GM21825 (cell line): ENCODE data around the gene IFI16.

Source experiments
- ATAC-seq: cut with Tn5 transposase; IDR thresholded peaks from one replicate; pipeline ENCODE4 v1.9.1; 2021; ENCODE audit warnings: mild to moderate bottlenecking, moderate library complexity; ENCODE audit not compliant: unreplicated experiment

IFI16 gene

GRCh38 chr1:159009704-159010361 is at the start of gene IFI16:
Gene IFI16, plus strand, starts transcription at chr1:159009907. Its CDS starts 4,774 bp downstream, at chr1:159014681.
- ATAC-seq, result peak; percentile 52

DNA sequence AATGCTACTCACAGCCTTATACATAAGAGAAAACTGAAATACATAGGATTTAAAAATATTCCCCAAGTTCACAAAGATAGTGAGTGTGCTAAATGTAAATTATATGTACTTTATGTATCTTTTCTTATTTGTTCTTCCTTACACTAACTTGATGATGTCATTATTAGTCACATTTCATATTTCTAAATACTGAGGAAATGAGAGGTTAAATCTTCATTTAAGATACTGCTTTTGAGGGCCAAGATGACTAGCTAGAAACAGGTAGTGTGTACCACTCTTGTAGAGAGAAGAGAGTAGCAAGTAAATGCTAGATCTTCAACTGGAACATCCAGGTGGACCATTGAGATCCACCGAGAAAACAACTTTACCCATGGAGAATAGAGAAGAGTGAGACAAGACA is 48.5 kb upstream of the IFI16 start:
- ATAC-seq, result no peak

- no peak for ATAC-seq
These were observed 46.7 kb upstream of the IFI16 start for GRCh38 chr1:158962983-158963382.

- no peak for ATAC-seq
These were observed 40.5 kb upstream of the IFI16 start for GRCh38 chr1:158969166-158969565.

DNA sequence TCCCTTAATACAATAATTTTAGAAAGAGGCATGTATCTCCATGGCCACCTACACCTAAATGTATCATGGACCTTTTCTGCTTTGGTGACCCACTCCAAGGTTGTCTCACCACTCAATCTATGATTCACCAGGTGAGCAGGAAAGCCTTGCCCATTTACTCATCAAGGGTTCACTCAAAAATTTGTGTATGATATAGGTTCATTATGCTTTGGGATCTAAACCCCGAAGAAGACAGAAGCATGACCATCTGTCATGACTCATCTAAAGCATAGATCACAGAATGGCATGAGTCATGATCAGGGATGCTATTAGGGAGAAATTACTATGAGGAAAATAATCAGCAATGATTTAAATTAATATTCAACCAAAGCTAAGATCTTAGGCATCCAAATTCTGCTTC is 39.9 kb upstream of the IFI16 start:
- no peak for ATAC-seq

DNA sequence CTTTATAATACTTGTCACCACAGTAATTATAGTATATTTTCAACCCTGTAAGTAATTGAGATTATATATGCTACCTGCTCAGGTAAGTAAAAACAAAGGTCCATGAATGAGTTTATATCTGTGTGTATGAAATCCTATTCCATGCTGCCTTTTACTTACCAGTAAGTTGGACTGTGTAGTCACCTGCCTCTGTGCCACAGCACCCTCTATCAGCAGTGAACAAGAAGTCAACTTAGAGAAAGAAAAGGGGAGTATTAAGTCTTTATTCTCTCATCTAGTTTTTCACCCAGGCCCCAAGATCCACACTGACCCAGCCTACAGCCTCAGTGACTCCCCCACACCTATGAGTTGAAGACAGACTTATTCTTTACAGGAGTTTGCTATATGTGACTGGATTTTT is 36.9 kb upstream of the IFI16 start:
- no peak for ATAC-seq

DNA sequence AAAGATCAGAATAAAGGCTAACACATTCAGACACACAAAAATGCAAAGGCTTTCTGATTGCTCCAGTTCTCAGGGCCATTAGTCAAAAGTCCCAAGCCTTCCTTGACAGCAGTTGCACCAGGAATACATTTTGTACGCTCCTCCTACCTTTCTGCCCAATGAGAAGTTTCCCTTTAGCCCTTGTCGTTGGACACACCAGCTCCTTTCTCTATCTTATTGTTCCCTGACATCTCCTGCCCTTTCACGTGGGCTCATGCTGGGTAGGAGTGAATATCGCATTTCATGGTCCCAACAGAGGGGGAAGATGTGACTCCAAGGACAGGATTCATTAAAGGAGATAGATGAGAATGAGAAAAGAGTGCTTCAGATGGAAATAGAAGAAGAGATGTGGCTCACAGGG is 33.5 kb upstream of the IFI16 start:
- no peak for ATAC-seq

DNA sequence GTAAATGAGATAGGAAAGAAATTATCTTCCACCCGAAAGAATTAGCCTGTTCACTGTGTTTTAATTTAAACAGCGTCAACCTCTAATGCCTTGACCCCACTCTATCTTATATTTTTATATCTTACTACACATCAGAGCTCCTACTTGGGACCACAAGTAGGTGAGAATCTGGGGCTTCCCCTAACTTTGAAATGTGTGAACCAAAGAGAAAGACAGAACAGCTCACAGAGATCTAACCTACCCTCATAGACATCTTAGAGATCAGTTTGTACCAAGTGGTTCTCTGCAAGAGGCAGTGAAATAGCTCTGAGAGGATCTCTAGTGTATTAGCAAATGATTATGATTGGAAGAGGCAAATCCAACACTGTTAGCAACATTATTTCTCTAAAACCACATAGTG is 31.0 kb upstream of the IFI16 start:
- no peak for ATAC-seq

DNA sequence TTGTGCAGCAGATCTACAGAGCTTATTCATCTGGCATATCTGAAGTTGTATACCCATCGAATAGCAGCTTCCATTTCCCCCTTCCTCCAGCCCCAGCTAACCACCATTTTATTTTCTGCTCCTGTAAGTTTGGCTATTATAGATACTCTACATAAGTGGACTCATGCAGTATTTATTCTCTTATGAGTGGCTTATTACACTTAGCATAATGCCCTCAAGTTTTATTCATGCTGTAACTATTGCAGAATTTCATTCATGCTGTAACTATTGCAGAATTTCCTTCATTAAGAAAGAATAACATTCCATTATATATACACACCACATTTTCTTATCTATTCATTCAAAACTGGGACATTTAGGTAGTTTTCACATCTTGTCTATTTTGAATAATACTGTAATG is 30.5 kb upstream of the IFI16 start:
- ATAC-seq, result no peak

DNA sequence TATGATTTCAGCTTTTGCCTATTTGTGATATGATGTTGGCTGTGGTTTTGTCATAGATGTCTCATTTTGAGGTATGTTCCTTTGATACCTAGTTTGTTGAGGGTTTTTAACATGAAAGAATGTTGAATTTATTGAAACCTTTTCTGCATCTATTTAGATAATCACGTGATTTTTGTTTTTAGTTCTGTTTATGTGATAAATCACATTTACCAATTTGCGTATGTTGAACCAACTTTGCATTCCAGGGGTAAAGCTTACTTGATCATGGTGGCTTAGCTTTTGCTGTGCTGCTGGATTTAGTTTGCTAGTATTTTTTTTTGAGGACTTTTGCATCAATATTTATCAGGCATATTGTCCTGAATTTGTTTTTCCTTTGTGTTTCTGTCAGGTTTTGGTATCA is 26.5 kb upstream of the IFI16 start:
- no peak for ATAC-seq

- ATAC-seq, result no peak
These were observed 25.3 kb upstream of the IFI16 start for GRCh38 chr1:158984386-158984785.

DNA sequence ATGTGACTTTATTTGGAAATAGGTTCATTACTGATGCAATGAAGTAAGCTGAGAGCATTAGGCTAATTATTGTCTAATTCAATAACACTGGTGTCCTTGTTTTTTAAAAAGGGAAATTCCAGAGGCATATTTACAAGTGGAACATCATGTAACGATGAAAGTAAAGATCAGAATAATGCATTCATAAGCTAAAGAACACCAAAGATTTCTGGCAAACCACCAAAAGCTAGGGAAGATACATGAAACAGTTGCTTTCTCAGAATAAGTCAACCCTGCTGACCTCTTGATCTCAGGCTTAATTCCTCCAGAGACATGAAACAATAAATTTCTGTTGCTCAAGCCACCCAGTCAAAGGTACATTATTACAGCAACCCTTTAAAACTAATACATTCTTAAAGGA is 20.3 kb upstream of the IFI16 start:
- ATAC-seq, result no peak

DNA sequence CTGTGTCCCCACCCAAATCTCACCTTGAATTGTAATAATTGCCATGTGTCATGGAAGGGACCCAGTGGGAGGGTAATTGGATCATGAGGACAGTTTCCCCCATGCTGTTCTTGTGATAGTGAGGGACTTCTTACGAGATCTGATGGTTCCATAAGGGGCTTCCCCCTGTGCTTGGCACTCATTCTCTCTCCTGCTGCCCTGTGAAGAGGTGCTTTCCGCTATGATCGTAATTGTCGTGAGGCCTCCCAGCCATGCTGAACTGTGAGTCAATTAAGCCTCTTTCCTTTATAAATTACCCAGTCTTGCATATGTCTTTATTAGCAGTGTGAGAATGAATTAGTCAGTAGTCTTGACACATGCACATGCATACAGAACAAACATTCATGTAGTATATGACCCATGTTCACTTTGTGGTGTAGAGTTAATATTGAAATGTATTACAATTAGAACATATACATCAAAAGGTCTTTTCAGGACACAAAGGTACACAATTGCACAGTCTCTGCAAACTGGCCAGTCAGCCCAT is 16.9 kb upstream of the IFI16 start:
- no peak for ATAC-seq

DNA sequence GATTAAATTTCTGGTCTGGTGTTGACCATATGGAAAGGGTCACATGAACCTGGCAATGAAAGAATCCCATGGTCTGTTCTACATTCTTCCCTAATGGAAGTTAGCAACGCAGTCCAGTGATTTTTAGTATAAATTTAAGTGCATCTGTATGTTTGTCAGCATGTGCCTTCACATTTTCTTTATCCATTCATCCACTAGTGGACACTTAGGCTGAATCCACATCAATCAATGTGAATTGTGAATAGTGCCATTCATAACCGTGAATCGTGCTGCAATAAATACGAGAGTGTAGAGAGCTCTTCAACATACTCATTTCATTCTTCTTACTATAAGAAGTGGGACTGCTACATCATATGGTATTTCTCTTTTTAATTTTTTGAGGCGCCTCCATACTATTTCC is 12.7 kb upstream of the IFI16 start:
- no peak for ATAC-seq

DNA sequence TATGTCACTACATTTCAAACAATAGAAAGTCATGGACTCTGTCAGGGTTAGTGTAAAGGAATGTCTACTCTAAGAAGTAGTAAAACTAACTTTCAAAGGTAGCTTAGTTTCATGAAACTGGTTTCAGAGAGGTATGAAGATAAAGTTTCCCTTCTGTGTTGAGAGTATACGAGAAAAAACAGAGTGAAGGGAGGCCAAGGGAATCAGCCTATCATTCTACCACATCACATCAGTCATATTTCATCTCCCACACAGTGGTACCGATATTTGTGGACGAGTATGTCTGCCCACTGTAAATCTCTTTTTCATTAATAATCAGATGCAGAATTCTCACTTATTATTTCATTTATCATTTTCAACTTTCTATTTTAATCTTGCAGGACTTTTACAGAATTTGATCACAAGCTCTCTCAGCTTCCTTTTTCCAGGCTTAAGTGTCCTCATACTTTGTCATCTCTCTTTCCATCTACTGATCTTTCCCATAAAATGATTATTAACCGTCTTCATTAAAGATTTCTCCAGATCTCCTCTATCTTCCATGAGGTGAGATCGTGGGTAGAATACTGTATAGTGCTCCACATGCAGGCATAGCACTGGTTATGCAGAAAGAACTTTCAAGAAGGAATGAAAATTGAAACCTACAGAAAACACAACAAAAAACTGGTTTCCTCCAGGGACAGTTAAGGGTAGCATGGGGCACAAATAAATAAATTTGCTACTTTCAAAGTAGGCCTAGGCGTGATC is 11.5 kb upstream of the IFI16 start:
- peak; percentile 26 for ATAC-seq

GRCh38 chr1:158998781-158999161 is 10.9 kb upstream of the IFI16 start:
- peak; percentile 38 for ATAC-seq

DNA sequence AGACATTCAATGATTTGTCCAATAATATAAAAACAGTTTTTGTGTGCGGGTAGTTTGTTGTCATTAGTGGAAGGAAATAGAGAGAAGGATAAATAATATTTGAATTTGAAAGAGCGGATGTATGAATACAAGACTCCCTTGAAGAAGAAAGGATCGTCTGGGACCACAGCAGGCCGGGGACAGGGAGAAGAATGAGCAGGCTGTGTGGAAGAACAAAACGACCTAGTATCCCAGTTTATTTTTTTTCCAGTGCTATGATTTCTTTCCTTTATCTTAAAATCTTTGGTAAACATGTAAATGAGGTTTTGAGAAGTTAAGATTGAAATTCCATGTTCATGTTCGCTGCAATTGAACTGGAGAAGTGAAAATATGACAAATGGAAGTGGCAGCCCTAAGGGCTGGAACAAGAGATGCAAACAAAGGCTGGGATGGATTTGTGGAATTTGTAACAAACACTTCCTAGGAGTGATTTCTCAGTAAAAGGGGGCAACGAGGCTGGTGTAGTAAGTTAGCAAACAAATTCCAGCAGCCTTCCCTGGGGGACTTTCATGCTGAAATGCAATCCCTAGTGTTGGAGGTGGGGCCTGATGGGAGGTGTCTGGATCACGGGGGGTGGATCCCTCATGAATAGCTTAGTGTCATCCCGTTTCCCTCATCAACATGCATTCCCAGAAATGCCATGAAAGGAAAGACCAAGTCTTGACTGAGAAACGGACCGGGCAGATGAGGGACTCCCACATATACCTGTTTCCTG is 10.2 kb upstream of the IFI16 start:
- ATAC-seq, result no peak

DNA sequence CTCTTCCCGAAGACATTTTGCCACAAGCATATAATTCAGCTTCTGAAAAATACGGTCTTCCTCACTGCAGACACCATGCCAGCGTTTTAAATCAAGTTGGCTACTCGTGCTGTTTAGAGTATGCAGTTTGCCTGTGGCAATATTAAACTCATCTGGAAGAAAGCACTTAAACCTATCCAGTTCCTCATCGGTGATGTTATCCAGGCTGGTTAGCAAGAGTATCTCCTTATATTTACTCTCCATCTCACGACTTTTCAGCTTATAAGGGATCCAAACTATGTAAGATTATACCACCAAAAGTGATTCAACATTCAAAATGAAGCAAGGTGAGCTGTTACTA is 9.7 kb upstream of the IFI16 start:
- no peak for ATAC-seq

- ATAC-seq, result no peak
These were observed 9.1 kb upstream of the IFI16 start for GRCh38 chr1:159000625-159001024.

- ATAC-seq, result no peak
These were observed 4.5 kb upstream of the IFI16 start for GRCh38 chr1:159005161-159005560.

GRCh38 chr1:159005676-159006075 is 4.0 kb upstream of the IFI16 start:
- no peak for ATAC-seq
